K562 (cell line): ENCODE measurements around the gene EGFL7. TPM values are rescaled to one million over a fixed set of nuclear protein-coding genes. Genes with fewer than 3 reads are reported as not detected.

Experiments used
- CEBPG ChIP-seq, 3 experiments: fragments of 200-800 bp in 1 of 3; sonication (Bioruptor generic) in 1 of 3; sonication (generic) in 1 of 3; formaldehyde crosslinking in 1 of 3; IDR thresholded peaks in 2 of 3; conservative IDR thresholded peaks in 1 of 3; 2 replicates each; pipeline versions ENCODE4 v1.6.1 to v1.8.0; 2016 to 2022; ENCODE audit warnings: missing compliant biosample characterization in 2 of 3, missing genetic modification characterization in 2 of 3, mild to moderate bottlenecking in 1 of 3, missing genetic modification reagents in 1 of 3
- FOXA1 ChIP-seq: fragments of 450-650 bp; IDR thresholded peaks from 2 replicates; pipeline ENCODE4 v1.6.1; 2016; ENCODE audit warnings: mild to moderate bottlenecking, borderline replicate concordance
- PTBP1 ChIP-seq: fragments of 200-400 bp; formaldehyde crosslinking; IDR thresholded peaks from 2 replicates; pipeline ENCODE4 v1.6.1; 2017; ENCODE audit warnings: low read depth, low read length
- RFX7 ChIP-seq: fragments of 250-450 bp; sonication (Bioruptor Pico); IDR thresholded peaks from 2 replicates; pipeline ENCODE4 v1.5.1; 2021; ENCODE audit warnings: mild to moderate bottlenecking
- ZBTB33 ChIP-seq: sonication (generic); formaldehyde crosslinking; IDR thresholded peaks from 2 replicates; pipeline ENCODE4 v1.8.1; 2023; ENCODE audit warnings: mild to moderate bottlenecking, missing genetic modification reagents
- ZBTB8A ChIP-seq: fragments of 450-650 bp; IDR thresholded peaks from 2 replicates; pipeline ENCODE4 v1.6.1; 2018; ENCODE audit warnings: mild to moderate bottlenecking, moderate library complexity; ENCODE audit not compliant: partially characterized antibody
- ZNF592 ChIP-seq: fragments of 450-650 bp; IDR thresholded peaks from 2 replicates; pipeline ENCODE4 v1.6.1; 2017; ENCODE audit warnings: antibody characterized with exemption, mild to moderate bottlenecking
- polyA plus RNA-seq, 8 experiments: library from polyadenylated mRNA; depleted of rRNA in 4 of 8; stranded (reverse) in 5 of 8; unstranded in 3 of 8; fragments of >200 nt; fragmentation: Nextera tagmentation in 2 of 8; fragmentation: Illumina TruSeq in 1 of 8; extraction: Ambion mirVana in 2 of 8; extraction: Trizol in 1 of 8; gene quantifications; 2 replicates each; pipeline versions ENCODE4 v1.2.1 to v1.2.3, GENCODE V29; 2011 to 2014; ENCODE audit warnings: inconsistent platforms in 1 of 8, missing spikeins in 1 of 8
- total RNA-seq, 7 experiments: library from RNA; depleted of rRNA in 6 of 7; stranded (reverse); fragments of >200 nt in 6 of 7; fragmentation: Illumina TruSeq in 2 of 7; extraction: Trizol in 2 of 7; gene quantifications; 2 replicates each; pipeline versions ENCODE4 v1.2.1 to v1.2.3, GENCODE V29; 2011 to 2021; ENCODE audit warnings: low replicate concordance in 1 of 7
- TF ChIP-seq, protein P1 (sequence below): fragments of 200-800 bp; sonication (Bioruptor generic); IDR thresholded peaks from 2 replicates; pipeline ENCODE4 v1.6.1; 2016; ENCODE audit warnings: missing genetic modification characterization, missing compliant biosample characterization
- TF ChIP-seq, protein P2 (sequence below), 2 experiments: fragments of 450-650 bp in 1 of 2; sonication (generic) in 1 of 2; formaldehyde crosslinking; conservative IDR thresholded peaks; 2 replicates each; pipeline versions ENCODE4 v1.4.0 to v1.8.1; 2020 to 2022; ENCODE audit warnings: mild to moderate bottlenecking in 1 of 2, missing genetic modification reagents in 1 of 2

The EGFL7 gene
- total and polyA plus RNA-seq, 9 of the 15 experiments (the other 6 are each of a cell fraction or from before 2014, with no cell fraction given): 1.5 to 286 (median 55.5) TPM

DNA sequence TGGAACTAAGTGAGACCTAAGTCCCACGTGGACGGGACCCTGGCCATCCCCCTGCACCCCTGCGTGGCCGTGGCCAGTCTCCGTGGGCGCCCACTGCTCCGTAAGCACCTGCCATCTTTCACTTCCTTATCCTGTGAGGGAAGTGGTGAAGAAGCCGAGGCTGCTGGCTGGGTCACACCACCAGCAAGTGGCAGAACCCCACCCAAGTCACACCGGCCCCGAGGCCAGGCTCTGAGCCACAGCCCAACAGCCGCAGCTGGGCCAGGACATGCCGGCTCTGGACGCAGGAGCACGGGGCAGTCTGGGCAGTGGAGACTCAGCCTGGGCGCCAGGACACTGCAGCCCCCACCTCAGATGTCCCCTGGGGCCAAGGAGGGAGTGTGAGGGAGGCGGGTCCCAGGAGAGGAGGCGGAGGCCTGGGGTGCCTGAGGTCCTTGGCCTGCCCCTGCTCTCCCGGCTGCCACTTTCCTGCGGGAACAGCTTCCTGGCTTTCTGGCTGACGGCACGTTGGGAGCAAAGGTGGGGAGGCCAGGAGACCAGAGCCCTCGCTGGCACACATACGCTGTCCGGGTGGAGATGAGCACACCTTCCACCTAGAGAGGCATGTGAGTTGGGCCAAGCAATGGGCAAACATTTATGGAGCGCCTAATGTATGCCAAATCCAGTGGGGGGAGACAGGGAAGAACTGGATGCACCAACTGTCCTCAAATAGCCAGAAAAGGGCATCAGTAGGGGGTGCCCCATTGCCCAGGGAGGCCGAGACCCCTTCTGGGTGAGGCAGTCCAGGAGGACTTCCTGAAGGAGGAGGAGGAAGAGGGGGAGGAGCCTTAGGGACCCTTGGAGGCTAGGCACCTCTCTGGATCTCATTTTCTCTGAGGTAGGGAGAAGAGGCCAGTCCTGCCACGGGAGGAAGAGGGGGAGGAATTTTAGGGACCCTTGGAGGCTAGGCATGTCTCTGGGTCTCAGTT, 43.9 kb upstream of the EGFL7 start (continued):
- TF ChIP-seq, protein P1, sequence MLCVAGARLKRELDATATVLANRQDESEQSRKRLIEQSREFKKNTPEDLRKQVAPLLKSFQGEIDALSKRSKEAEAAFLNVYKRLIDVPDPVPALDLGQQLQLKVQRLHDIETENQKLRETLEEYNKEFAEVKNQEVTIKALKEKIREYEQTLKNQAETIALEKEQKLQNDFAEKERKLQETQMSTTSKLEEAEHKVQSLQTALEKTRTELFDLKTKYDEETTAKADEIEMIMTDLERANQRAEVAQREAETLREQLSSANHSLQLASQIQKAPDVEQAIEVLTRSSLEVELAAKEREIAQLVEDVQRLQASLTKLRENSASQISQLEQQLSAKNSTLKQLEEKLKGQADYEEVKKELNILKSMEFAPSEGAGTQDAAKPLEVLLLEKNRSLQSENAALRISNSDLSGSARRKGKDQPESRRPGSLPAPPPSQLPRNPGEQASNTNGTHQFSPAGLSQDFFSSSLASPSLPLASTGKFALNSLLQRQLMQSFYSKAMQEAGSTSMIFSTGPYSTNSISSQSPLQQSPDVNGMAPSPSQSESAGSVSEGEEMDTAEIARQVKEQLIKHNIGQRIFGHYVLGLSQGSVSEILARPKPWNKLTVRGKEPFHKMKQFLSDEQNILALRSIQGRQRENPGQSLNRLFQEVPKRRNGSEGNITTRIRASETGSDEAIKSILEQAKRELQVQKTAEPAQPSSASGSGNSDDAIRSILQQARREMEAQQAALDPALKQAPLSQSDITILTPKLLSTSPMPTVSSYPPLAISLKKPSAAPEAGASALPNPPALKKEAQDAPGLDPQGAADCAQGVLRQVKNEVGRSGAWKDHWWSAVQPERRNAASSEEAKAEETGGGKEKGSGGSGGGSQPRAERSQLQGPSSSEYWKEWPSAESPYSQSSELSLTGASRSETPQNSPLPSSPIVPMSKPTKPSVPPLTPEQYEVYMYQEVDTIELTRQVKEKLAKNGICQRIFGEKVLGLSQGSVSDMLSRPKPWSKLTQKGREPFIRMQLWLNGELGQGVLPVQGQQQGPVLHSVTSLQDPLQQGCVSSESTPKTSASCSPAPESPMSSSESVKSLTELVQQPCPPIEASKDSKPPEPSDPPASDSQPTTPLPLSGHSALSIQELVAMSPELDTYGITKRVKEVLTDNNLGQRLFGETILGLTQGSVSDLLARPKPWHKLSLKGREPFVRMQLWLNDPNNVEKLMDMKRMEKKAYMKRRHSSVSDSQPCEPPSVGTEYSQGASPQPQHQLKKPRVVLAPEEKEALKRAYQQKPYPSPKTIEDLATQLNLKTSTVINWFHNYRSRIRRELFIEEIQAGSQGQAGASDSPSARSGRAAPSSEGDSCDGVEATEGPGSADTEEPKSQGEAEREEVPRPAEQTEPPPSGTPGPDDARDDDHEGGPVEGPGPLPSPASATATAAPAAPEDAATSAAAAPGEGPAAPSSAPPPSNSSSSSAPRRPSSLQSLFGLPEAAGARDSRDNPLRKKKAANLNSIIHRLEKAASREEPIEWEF: no peak
- no peak for TF ChIP-seq ZNF592
- 0 out of 2 replicates have a peak, but pooled peaks have one; percentile 29 for TF ChIP-seq PTBP1
- TF ChIP-seq, protein P2, sequence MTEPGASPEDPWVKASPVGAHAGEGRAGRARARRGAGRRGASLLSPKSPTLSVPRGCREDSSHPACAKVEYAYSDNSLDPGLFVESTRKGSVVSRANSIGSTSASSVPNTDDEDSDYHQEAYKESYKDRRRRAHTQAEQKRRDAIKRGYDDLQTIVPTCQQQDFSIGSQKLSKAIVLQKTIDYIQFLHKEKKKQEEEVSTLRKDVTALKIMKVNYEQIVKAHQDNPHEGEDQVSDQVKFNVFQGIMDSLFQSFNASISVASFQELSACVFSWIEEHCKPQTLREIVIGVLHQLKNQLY (CRISPR knock-in tag; conservative IDR thresholded peaks at IDR 0.05): no peak
- no peak for TF ChIP-seq ZBTB8A
- no peak for TF ChIP-seq FOXA1
- peak; percentile 64; the same call in 1 of the 2 replicates for TF ChIP-seq ZBTB33
- TF ChIP-seq CEBPG (CRISPR knock-in tag; IDR thresholded peaks at IDR 0.05): no peak
- no peak for TF ChIP-seq CEBPG (tag; conservative IDR thresholded peaks at IDR 0.05 in 1 of 2, IDR thresholded peaks at IDR 0.05 in 1 of 2)
- TF ChIP-seq RFX7 (CRISPR knock-in tag): no peak
